Activated T-cell treated with anti-CD3 and anti-CD28 coated beads, Interleukin-2, amount 50 U/mL, for 24 hours (primary cell): ENCODE measurements around the gene EXO1.
A peak's percentile ranks its signal among the peaks of the same experiment; 100 is the strongest.
"Not testable (repeated sequence)": the region's sequence is repeated elsewhere in the genome, so short reads cannot be mapped to it uniquely, and the experiment has no call there.

Source experiments
- DNase-seq: peaks from one replicate; pipeline ENCODE4 v3.0.0-alpha.2; 2020
- H3K27ac Mint-ChIP-seq: 2 replicates; pipeline ENCODE4 v1.8.0; 2020; ENCODE audit warnings: mild to moderate bottlenecking, mixed read lengths
- H3K27me3 Mint-ChIP-seq: 2 replicates; pipeline ENCODE4 v1.8.0; 2020; ENCODE audit warnings: mixed read lengths
- H3K36me3 Mint-ChIP-seq: 2 replicates; pipeline ENCODE4 v1.8.0; 2020; ENCODE audit warnings: low read depth, mixed read lengths
- H3K4me1 Mint-ChIP-seq: 2 replicates; pipeline ENCODE4 v1.8.0; 2020; ENCODE audit warnings: low read depth, mixed read lengths
- H3K4me3 Mint-ChIP-seq: 2 replicates; pipeline ENCODE4 v1.8.0; 2020; ENCODE audit warnings: mild to moderate bottlenecking, moderate library complexity, mixed read lengths
- H3K9me3 Mint-ChIP-seq: 2 replicates; pipeline ENCODE4 v1.8.0; 2020; ENCODE audit warnings: mixed read lengths

Gene EXO1

GRCh38 chr1:241847796-241848685 lies at the start of gene EXO1:
EXO1 (plus strand) TSS chr1:241848204; CDS start chr1:241850426, 2,222 bp downstream.
- Mint-ChIP-seq H3K27ac (peak within 1 kb of the TSS; percentile 100), H3K36me3 (peaks cover 49% of the 10 kb centered on the region), H3K4me3 (peak within 1 kb of the TSS; percentile 99), H3K27me3 (no peaks in the 10 kb centered on the region), H3K9me3 (no peaks in the 10 kb centered on the region), H3K4me1 (peaks cover 16% of the 10 kb centered on the region)
- DNase-seq: peak; percentile 95

- no peak overlapping the region for H3K27ac Mint-ChIP-seq
- no peak overlapping the region for H3K4me3 Mint-ChIP-seq
- H3K9me3 Mint-ChIP-seq: no peaks in the 10 kb centered on the region
- DNase-seq: no peak
- H3K36me3 Mint-ChIP-seq: no peaks in the 10 kb centered on the region
- no peaks in the 10 kb centered on the region for H3K4me1 Mint-ChIP-seq
- no peaks in the 10 kb centered on the region for H3K27me3 Mint-ChIP-seq
These were observed 48.6 kb upstream of the EXO1 start for GRCh38 chr1:241799416-241799815.

GRCh38 chr1:241800640-241801039 lies 47.4 kb upstream of the EXO1 start:
- no peak for DNase-seq
- Mint-ChIP-seq H3K36me3 (no peaks in the 10 kb centered on the region), H3K4me3 (no peak overlapping the region), H3K27ac (no peak overlapping the region), H3K9me3 (no peaks in the 10 kb centered on the region), H3K27me3 (no peaks in the 10 kb centered on the region), H3K4me1 (no peaks in the 10 kb centered on the region)

- Mint-ChIP-seq H3K36me3 (no peaks in the 10 kb centered on the region), H3K27me3 (no peaks in the 10 kb centered on the region), H3K27ac (no peak overlapping the region), H3K4me3 (no peak overlapping the region), H3K4me1 (no peaks in the 10 kb centered on the region), H3K9me3 (no peaks in the 10 kb centered on the region)
- DNase-seq: no peak
These were observed 45.1 kb upstream of the EXO1 start for GRCh38 chr1:241802863-241803262.

- H3K36me3 Mint-ChIP-seq, H3K27ac Mint-ChIP-seq, H3K9me3 Mint-ChIP-seq, H3K27me3 Mint-ChIP-seq, H3K4me1 Mint-ChIP-seq, DNase-seq, H3K4me3 Mint-ChIP-seq: not testable (repeated sequence)
These were observed 43.3 kb upstream of the EXO1 start for GRCh38 chr1:241804706-241805105.

GRCh38 chr1:241808265-241808664 lies 39.7 kb upstream of the EXO1 start:
- no peak for DNase-seq
- Mint-ChIP-seq H3K4me3 (no peak overlapping the region), H3K9me3 (no peaks in the 10 kb centered on the region), H3K4me1 (no peaks in the 10 kb centered on the region), H3K27me3 (no peaks in the 10 kb centered on the region), H3K27ac (no peak overlapping the region), H3K36me3 (no peaks in the 10 kb centered on the region)

- Mint-ChIP-seq H3K4me3 (no peak overlapping the region), H3K9me3 (no peaks in the 10 kb centered on the region), H3K36me3 (no peaks in the 10 kb centered on the region), H3K27me3 (peaks cover 5% of the 10 kb centered on the region), H3K27ac (no peak overlapping the region), H3K4me1 (no peaks in the 10 kb centered on the region)
- DNase-seq: no peak
These were observed 37.1 kb upstream of the EXO1 start for GRCh38 chr1:241810769-241811405.

GRCh38 chr1:241813768-241814320 lies 34.2 kb upstream of the EXO1 start:
- no peak for DNase-seq
- peaks cover 5% of the 10 kb centered on the region for H3K27me3 Mint-ChIP-seq
- H3K36me3 Mint-ChIP-seq: no peaks in the 10 kb centered on the region
- no peak overlapping the region for H3K27ac Mint-ChIP-seq
- no peaks in the 10 kb centered on the region for H3K4me1 Mint-ChIP-seq
- H3K9me3 Mint-ChIP-seq: no peaks in the 10 kb centered on the region
- H3K4me3 Mint-ChIP-seq: no peak overlapping the region

GRCh38 chr1:241816008-241816407 lies 32.0 kb upstream of the EXO1 start:
- DNase-seq: no peak
- H3K4me1 Mint-ChIP-seq: no peaks in the 10 kb centered on the region
- peaks cover 5% of the 10 kb centered on the region for H3K27me3 Mint-ChIP-seq
- no peak overlapping the region for H3K27ac Mint-ChIP-seq
- H3K36me3 Mint-ChIP-seq: no peaks in the 10 kb centered on the region
- H3K9me3 Mint-ChIP-seq: no peaks in the 10 kb centered on the region
- H3K4me3 Mint-ChIP-seq: no peak overlapping the region

GRCh38 chr1:241817331-241817792 lies 30.6 kb upstream of the EXO1 start:
- DNase-seq: no peak
- no peaks in the 10 kb centered on the region for H3K36me3 Mint-ChIP-seq
- no peak overlapping the region for H3K27ac Mint-ChIP-seq
- H3K4me3 Mint-ChIP-seq: no peak overlapping the region
- no peaks in the 10 kb centered on the region for H3K9me3 Mint-ChIP-seq
- no peaks in the 10 kb centered on the region for H3K4me1 Mint-ChIP-seq
- H3K27me3 Mint-ChIP-seq: peaks cover 5% of the 10 kb centered on the region

- no peak for DNase-seq
- Mint-ChIP-seq H3K27me3 (peaks cover 5% of the 10 kb centered on the region), H3K36me3 (no peaks in the 10 kb centered on the region), H3K4me3 (no peak overlapping the region), H3K4me1 (no peaks in the 10 kb centered on the region), H3K27ac (no peak overlapping the region), H3K9me3 (no peaks in the 10 kb centered on the region)
These were observed 29.9 kb upstream of the EXO1 start for GRCh38 chr1:241817956-241818612.

- H3K4me3 Mint-ChIP-seq: no peak overlapping the region
- H3K27ac Mint-ChIP-seq: no peak overlapping the region
- DNase-seq: no peak
- no peaks in the 10 kb centered on the region for H3K9me3 Mint-ChIP-seq
- peaks cover 4% of the 10 kb centered on the region for H3K27me3 Mint-ChIP-seq
- no peaks in the 10 kb centered on the region for H3K36me3 Mint-ChIP-seq
- no peaks in the 10 kb centered on the region for H3K4me1 Mint-ChIP-seq
These were observed 28.6 kb upstream of the EXO1 start for GRCh38 chr1:241819340-241819866.

GRCh38 chr1:241821363-241821762 lies 26.6 kb upstream of the EXO1 start:
- Mint-ChIP-seq H3K27me3 (peaks cover 3% of the 10 kb centered on the region), H3K9me3 (no peaks in the 10 kb centered on the region), H3K27ac (no peak overlapping the region), H3K4me1 (no peaks in the 10 kb centered on the region), H3K36me3 (no peaks in the 10 kb centered on the region), H3K4me3 (no peak overlapping the region)
- no peak for DNase-seq

GRCh38 chr1:241822846-241823245 lies 25.2 kb upstream of the EXO1 start:
- no peaks in the 10 kb centered on the region for H3K4me1 Mint-ChIP-seq
- no peaks in the 10 kb centered on the region for H3K36me3 Mint-ChIP-seq
- no peak overlapping the region for H3K27ac Mint-ChIP-seq
- H3K9me3 Mint-ChIP-seq: no peaks in the 10 kb centered on the region
- no peak overlapping the region for H3K4me3 Mint-ChIP-seq
- peaks cover 4% of the 10 kb centered on the region for H3K27me3 Mint-ChIP-seq
- DNase-seq: no peak
